GM21367 (cell line): ENCODE data around the gene TNFRSF1A.
"Not testable (repeated sequence)": the region's sequence is repeated elsewhere in the genome, so short reads cannot be mapped to it uniquely, and the experiment has no call there.

Experiments used
- ATAC-seq: cut with Tn5 transposase; IDR thresholded peaks from one replicate; pipeline ENCODE4 v1.9.1; 2021; ENCODE audit not compliant: unreplicated experiment

Gene TNFRSF1A

GRCh38 chr12:6310771-6311610 is 30.9 kb downstream of the TNFRSF1A start:
- no peak for ATAC-seq

- no peak for ATAC-seq
Measured at GRCh38 chr12:6307529-6307928, 34.3 kb downstream of the TNFRSF1A start.

GRCh38 chr12:6306599-6307220 is 35.2 kb downstream of the TNFRSF1A start:
- ATAC-seq = no peak

GRCh38 chr12:6306151-6306550 is 35.7 kb downstream of the TNFRSF1A start:
- no peak for ATAC-seq

GRCh38 chr12:6303071-6303470 is 38.8 kb downstream of the TNFRSF1A start:
- no peak for ATAC-seq

GRCh38 chr12:6302621-6303020 is 39.3 kb downstream of the TNFRSF1A start:
- ATAC-seq = no peak

GRCh38 chr12:6301721-6302120 is 40.2 kb downstream of the TNFRSF1A start:
- no peak for ATAC-seq

GRCh38 chr12:6297170-6297569 is 44.7 kb downstream of the TNFRSF1A start:
- no peak for ATAC-seq

- no peak for ATAC-seq
Measured at GRCh38 chr12:6295094-6295811, 46.6 kb downstream of the TNFRSF1A start.

GRCh38 chr12:6294156-6295093 is 47.5 kb downstream of the TNFRSF1A start:
- no peak for ATAC-seq

- no peak for ATAC-seq
Measured at GRCh38 chr12:6292606-6293005, 49.3 kb downstream of the TNFRSF1A start.

GRCh38 chr12:6289906-6290305 is 52.0 kb downstream of the TNFRSF1A start:
- not testable (repeated sequence) for ATAC-seq

GRCh38 chr12:6289081-6289480 is 52.8 kb downstream of the TNFRSF1A start:
- not testable (repeated sequence) for ATAC-seq

GRCh38 chr12:6288235-6288634 is 53.6 kb downstream of the TNFRSF1A start:
- no peak for ATAC-seq

- ATAC-seq = no peak
Measured at GRCh38 chr12:6285532-6286306, 56.2 kb downstream of the TNFRSF1A start.

GRCh38 chr12:6285063-6285477 is 56.8 kb downstream of the TNFRSF1A start:
- no peak for ATAC-seq

- no peak for ATAC-seq
Measured at GRCh38 chr12:6284273-6284672, 57.6 kb downstream of the TNFRSF1A start.

GRCh38 chr12:6282453-6282840 is 59.4 kb downstream of the TNFRSF1A start:
- ATAC-seq = no peak

GRCh38 chr12:6281081-6281809 is 60.6 kb downstream of the TNFRSF1A start:
- ATAC-seq = no peak
